ENCODE results near the gene TIMM13. TPM values are rescaled to one million over a fixed set of nuclear protein-coding genes. Genes with fewer than 3 reads are reported as not detected.

The TIMM13 gene
- total and polyA plus RNA-seq, 10 of the 15 experiments (the other 5 are each of a cell fraction or from before 2014, with no cell fraction given), result 9.9 to 205 (median 63.6) TPM

DNA sequence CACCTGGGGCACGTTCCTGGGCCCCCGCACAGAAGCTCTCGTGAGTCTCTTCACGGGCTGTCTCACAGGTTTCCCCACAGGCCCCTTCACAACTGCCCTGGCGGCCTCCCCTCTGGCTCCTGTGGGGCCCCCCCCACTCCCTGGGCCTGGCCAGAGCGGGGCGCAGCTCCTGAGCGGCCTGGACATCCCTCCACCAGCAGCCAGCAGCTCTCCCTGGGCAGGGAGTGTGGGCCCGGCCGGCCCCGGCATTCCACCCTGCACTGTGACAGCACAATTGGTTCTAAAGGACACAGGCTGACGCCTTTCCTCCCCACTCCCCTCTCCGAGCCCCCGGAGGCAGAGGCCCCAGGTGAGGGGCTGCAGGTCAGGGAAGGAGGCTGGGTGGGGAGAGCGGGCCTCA, 9.5 kb upstream of the TIMM13 start:
- in situ Hi-C loops (cut with MboI) (no loop called here), intact Hi-C loops (cut with micrococcal nuclease; ENCODE audit: unreplicated experiment) (no loop called here)
- RAD21 ChIA-PET (ENCODE audit: unreplicated experiment), result no interaction called here
- CTCF ChIA-PET, result interaction anchor here (0.6 kb wide), 1 partner anchor 26 kb away, joined by 3 read pairs; no protein-coding TSS in a partner anchor
- SMC1A ChIA-PET (ENCODE audit: uncharacterized antibody, unreplicated experiment), result no interaction called here
- H3K9me3 ChIP-seq (replicated peaks; ENCODE audit: control insufficient read depth, insufficient read depth, low read length), result no peaks in the 10 kb centered on the region
- FAIRE-seq, result no peak
- ATAC-seq, result no peak
- DNase-seq (ENCODE audit: low read depth, low spot score), result no peak
- peaks cover 22 to 57% of the 10 kb centered on the region in 2 experiments for H3K36me3 ChIP-seq (ENCODE audit: control insufficient read depth in 2 of 2, insufficient read depth in 2 of 2, low read length in 1 of 2)
- no peak overlapping the region for H3K9ac ChIP-seq (ENCODE audit: control insufficient read depth, insufficient read depth, low read length)
- POLR2A ChIA-PET, result interaction anchor here (1.3 kb wide), 1 partner anchor 9 kb away, joined by 3 read pairs; the partner anchor contains the start of gene TIMM13
- WGBS (ENCODE audit: insufficient coverage, insufficient replicate concordance, low lambda C conversion rate, missing lambda C conversion rate), result 91% methylated on average over 15 of the region's 15 CpGs
- H3K4me2 ChIP-seq (ENCODE audit: control insufficient read depth, insufficient read depth), result no peak overlapping the region
- H2AFZ ChIP-seq (ENCODE audit: control insufficient read depth, low read depth, low read length), result no peak overlapping the region
- TF ChIP-seq POLR2A (IDR thresholded peaks at IDR 0.05; ENCODE audit: low read depth, low read length) (peak; percentile 28; the same call in 1 of the 2 replicates), FOXK2 (IDR thresholded peaks at IDR 0.05) (no peak)
- H3K27me3 ChIP-seq (replicated peaks in 1 of 2; ENCODE audit: control insufficient read depth in 2 of 2, insufficient read depth in 2 of 2, low read length in 1 of 2), result no peaks in the 10 kb centered on the region
- H3K79me2 ChIP-seq (ENCODE audit: control insufficient read depth, insufficient read depth, low read length), result no peaks in the 10 kb centered on the region
- no peaks in the 10 kb centered on the region for H4K20me1 ChIP-seq (ENCODE audit: control insufficient read depth, insufficient read depth)
- no TSS peak for BruUV-seq (replicated peaks)
- no peak overlapping the region for H3K27ac ChIP-seq (ENCODE audit: control insufficient read depth, insufficient read depth)
- no peak overlapping the region for H3K4me3 ChIP-seq
- no peaks in the 10 kb centered on the region for H3K4me1 ChIP-seq (ENCODE audit: control insufficient read depth, insufficient read depth, low read length)

DNA sequence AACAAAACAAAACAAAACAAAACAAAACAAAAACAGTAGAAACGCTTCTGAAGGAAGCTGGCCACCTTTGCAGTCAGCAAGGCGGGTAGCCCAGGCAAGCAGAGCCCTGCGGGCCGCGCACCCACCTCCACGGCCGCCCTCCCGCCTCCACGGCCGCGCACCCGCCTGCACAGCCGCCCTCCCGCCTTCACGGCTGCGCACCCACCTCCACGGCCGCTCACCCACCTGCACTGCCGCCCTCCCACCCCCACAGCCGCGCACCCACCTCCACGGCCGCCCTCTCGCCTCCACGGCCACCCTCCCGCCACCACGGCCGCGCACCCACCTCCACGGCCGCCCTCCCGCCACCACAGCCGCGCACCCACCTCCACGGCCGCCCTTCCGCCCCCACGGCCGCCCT, 9.0 kb upstream of the TIMM13 start:
- POLR2A ChIA-PET, result interaction anchor here (1.3 kb wide), 1 partner anchor 9 kb away, joined by 3 read pairs; the partner anchor contains the start of gene TIMM13
- RAD21 ChIA-PET (ENCODE audit: unreplicated experiment), result no interaction called here
- TF ChIP-seq POLR2AphosphoS5 (IDR thresholded peaks at IDR 0.05; ENCODE audit: low read length) (no peak), EED (IDR thresholded peaks at IDR 0.05; ENCODE audit: low read depth) (no peak), BACH1 (IDR thresholded peaks at IDR 0.05; ENCODE audit: borderline replicate concordance) (no peak), MEF2A (IDR thresholded peaks at IDR 0.05; ENCODE audit: insufficient read depth, low read depth, low read length) (no peak), YBX1 (IDR thresholded peaks at IDR 0.05) (no peak), YY1 (IDR thresholded peaks at IDR 0.05; ENCODE audit: low read depth, low read length) (no peak), SIX5 (IDR thresholded peaks at IDR 0.05; ENCODE audit: low read depth, low read length, severe bottlenecking) (no peak), RAD51 (IDR thresholded peaks at IDR 0.05) (no peak), ZBED1 (IDR thresholded peaks at IDR 0.05; ENCODE audit: borderline replicate concordance) (no peak), NFYA (IDR thresholded peaks at IDR 0.05; ENCODE audit: borderline replicate concordance, low read depth, low read length) (no peak), SMARCA5 (IDR thresholded peaks at IDR 0.05) (no peak)
- TF ChIP-seq, protein P1, sequence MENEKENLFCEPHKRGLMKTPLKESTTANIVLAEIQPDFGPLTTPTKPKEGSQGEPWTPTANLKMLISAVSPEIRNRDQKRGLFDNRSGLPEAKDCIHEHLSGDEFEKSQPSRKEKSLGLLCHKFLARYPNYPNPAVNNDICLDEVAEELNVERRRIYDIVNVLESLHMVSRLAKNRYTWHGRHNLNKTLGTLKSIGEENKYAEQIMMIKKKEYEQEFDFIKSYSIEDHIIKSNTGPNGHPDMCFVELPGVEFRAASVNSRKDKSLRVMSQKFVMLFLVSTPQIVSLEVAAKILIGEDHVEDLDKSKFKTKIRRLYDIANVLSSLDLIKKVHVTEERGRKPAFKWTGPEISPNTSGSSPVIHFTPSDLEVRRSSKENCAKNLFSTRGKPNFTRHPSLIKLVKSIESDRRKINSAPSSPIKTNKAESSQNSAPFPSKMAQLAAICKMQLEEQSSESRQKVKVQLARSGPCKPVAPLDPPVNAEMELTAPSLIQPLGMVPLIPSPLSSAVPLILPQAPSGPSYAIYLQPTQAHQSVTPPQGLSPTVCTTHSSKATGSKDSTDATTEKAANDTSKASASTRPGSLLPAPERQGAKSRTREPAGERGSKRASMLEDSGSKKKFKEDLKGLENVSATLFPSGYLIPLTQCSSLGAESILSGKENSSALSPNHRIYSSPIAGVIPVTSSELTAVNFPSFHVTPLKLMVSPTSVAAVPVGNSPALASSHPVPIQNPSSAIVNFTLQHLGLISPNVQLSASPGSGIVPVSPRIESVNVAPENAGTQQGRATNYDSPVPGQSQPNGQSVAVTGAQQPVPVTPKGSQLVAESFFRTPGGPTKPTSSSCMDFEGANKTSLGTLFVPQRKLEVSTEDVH (IDR thresholded peaks at IDR 0.05; ENCODE audit: low read depth, partially characterized antibody), result no peak
- DNase-seq (ENCODE audit: low read depth, low spot score) (no peak), FAIRE-seq (no peak), ATAC-seq (no peak)
- Histone ChIP-seq H3K4me3 (no peak overlapping the region), H3K27me3 (replicated peaks in 1 of 2; ENCODE audit: control insufficient read depth in 2 of 2, insufficient read depth in 2 of 2, low read length in 1 of 2) (no peaks in the 10 kb centered on the region), H3K79me2 (ENCODE audit: control insufficient read depth, insufficient read depth, low read length) (no peaks in the 10 kb centered on the region), H3K4me2 (ENCODE audit: control insufficient read depth, insufficient read depth) (no peak overlapping the region), H2AFZ (ENCODE audit: control insufficient read depth, low read depth, low read length) (no peak overlapping the region), H3K4me1 (ENCODE audit: control insufficient read depth, insufficient read depth, low read length) (no peaks in the 10 kb centered on the region), H3K9ac (ENCODE audit: control insufficient read depth, insufficient read depth, low read length) (no peak overlapping the region), H3K36me3 (ENCODE audit: control insufficient read depth in 2 of 2, insufficient read depth in 2 of 2, low read length in 1 of 2) (peaks cover 17 to 57% of the 10 kb centered on the region in 2 experiments), H3K9me3 (replicated peaks; ENCODE audit: control insufficient read depth, insufficient read depth, low read length) (no peaks in the 10 kb centered on the region), H3K27ac (ENCODE audit: control insufficient read depth, insufficient read depth) (no peak overlapping the region), H4K20me1 (ENCODE audit: control insufficient read depth, insufficient read depth) (no peaks in the 10 kb centered on the region)
- no TSS peak for BruUV-seq (replicated peaks)
- intact Hi-C loops (cut with micrococcal nuclease; ENCODE audit: unreplicated experiment), result no loop called here
- 92% methylated on average over 15 of the region's 39 CpGs for WGBS (ENCODE audit: insufficient coverage, insufficient replicate concordance, low lambda C conversion rate, missing lambda C conversion rate)
- SMC1A ChIA-PET (ENCODE audit: uncharacterized antibody, unreplicated experiment), result no interaction called here
- in situ Hi-C loops (cut with MboI), result no loop called here
- CTCF ChIA-PET, result interaction anchor here (0.6 kb wide), 1 partner anchor 27 kb away, joined by 3 read pairs; no protein-coding TSS in a partner anchor
